Measurements from ENCODE around the gene SSNA1.

- TF ChIP-seq, protein P1, sequence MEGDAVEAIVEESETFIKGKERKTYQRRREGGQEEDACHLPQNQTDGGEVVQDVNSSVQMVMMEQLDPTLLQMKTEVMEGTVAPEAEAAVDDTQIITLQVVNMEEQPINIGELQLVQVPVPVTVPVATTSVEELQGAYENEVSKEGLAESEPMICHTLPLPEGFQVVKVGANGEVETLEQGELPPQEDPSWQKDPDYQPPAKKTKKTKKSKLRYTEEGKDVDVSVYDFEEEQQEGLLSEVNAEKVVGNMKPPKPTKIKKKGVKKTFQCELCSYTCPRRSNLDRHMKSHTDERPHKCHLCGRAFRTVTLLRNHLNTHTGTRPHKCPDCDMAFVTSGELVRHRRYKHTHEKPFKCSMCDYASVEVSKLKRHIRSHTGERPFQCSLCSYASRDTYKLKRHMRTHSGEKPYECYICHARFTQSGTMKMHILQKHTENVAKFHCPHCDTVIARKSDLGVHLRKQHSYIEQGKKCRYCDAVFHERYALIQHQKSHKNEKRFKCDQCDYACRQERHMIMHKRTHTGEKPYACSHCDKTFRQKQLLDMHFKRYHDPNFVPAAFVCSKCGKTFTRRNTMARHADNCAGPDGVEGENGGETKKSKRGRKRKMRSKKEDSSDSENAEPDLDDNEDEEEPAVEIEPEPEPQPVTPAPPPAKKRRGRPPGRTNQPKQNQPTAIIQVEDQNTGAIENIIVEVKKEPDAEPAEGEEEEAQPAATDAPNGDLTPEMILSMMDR (IDR thresholded peaks at IDR 0.05; ENCODE audit: poor library complexity): no peak
- TF ChIP-seq EZH2 (IDR thresholded peaks at IDR 0.05; ENCODE audit: borderline replicate concordance) (no peak), EZH2phosphoT487 (IDR thresholded peaks at IDR 0.05; ENCODE audit: low read depth, severe bottlenecking, unreplicated experiment) (no peak)
These were observed 21.9 kb upstream of the SSNA1 start for GRCh38 chr9:137166380-137167229.

Data from hepatocyte (in vitro differentiated cells).